Upper lobe of left lung (tissue), 4 donors: ENCODE results near the gene ITPK1.

Source experiments
- CTCF ChIP-seq, 6 experiments: fragments of 450-650 bp in 4 of 6; fragments of 200-600 bp in 2 of 6; sonication (generic) in 2 of 6; IDR thresholded peaks; one replicate each; pipeline ENCODE4 v1.5.1; 2016 to 2019; ENCODE audit warnings: antibody characterized with exemption in 6 of 6
- EP300 ChIP-seq, 4 donors: sonication (generic); formaldehyde crosslinking; IDR thresholded peaks; one replicate each; pipeline ENCODE4 v1.5.1; 2017; ENCODE audit warnings: antibody characterized with exemption in 4 of 4, control low read depth in 2 of 4
- POLR2A ChIP-seq, 4 donors: fragments of 450-650 bp; IDR thresholded peaks; one replicate each; pipeline ENCODE4 v1.5.1; 2016 to 2017; ENCODE audit warnings: antibody characterized with exemption in 4 of 4, mild to moderate bottlenecking in 2 of 4
- POLR2AphosphoS5 ChIP-seq, 2 donors: sonication (generic); formaldehyde crosslinking; IDR thresholded peaks; one replicate each; pipeline ENCODE4 v1.5.1; 2017; ENCODE audit warnings: antibody characterized with exemption in 2 of 2

- no peak for TF ChIP-seq EP300 (IDR thresholded peaks at IDR 0.05)
- TF ChIP-seq CTCF (IDR thresholded peaks at IDR 0.05), result no peak
- TF ChIP-seq POLR2A (IDR thresholded peaks at IDR 0.05), result no peak
- TF ChIP-seq POLR2AphosphoS5 (IDR thresholded peaks at IDR 0.05), result no peak
Measured at GRCh38 chr14:93045965-93046704, 69.6 kb downstream of the ITPK1 start.
